MG63 (cell line): Measurements from ENCODE around the gene KIR2DL3. TPM values are rescaled to one million over a fixed set of nuclear protein-coding genes. Genes with fewer than 3 reads are reported as not detected.
"Not testable (repeated sequence)": the region's sequence is repeated elsewhere in the genome, so short reads cannot be mapped to it uniquely, and the experiment has no call there.

Source experiments
- DNase-seq: peaks from one replicate; pipeline ENCODE4 v3.0.0-alpha.2; 2020
- H3K27me3 ChIP-seq: fragments of 250-450 bp; sonication (Bioruptor Pico); 2 replicates; pipeline ENCODE4 v1.5.1; 2020; ENCODE audit warnings: mild to moderate bottlenecking, moderate library complexity
- H3K36me3 ChIP-seq: fragments of 250-450 bp; sonication (Bioruptor Pico); 2 replicates; pipeline ENCODE4 v1.5.1; 2020; ENCODE audit warnings: mild to moderate bottlenecking, moderate library complexity
- H3K4me3 ChIP-seq: fragments of 250-450 bp; sonication (Bioruptor Pico); 2 replicates; pipeline ENCODE4 v1.5.1; 2020; ENCODE audit warnings: mild to moderate bottlenecking, moderate library complexity
- H3K9me3 ChIP-seq: fragments of 250-450 bp; sonication (Bioruptor Pico); 2 replicates; pipeline ENCODE4 v1.5.1; 2020; ENCODE audit warnings: mild to moderate bottlenecking, moderate library complexity
- total RNA-seq: library from RNA; depleted of rRNA; stranded (reverse); fragments of >200 nt; shearing (Covaris generic); gene quantifications from 2 replicates; pipeline ENCODE4 v1.2.3, GENCODE V29; 2014; ENCODE audit warnings: low replicate concordance; rRNA removed

The KIR2DL3 gene
- total RNA-seq, 1 experiment from 2014 or later, result not detected

- H3K9me3 ChIP-seq, H3K4me3 ChIP-seq, H3K27me3 ChIP-seq, DNase-seq, H3K36me3 ChIP-seq: not testable (repeated sequence)
Observed at GRCh38 chr19:54772666-54773065, 34.4 kb downstream of the KIR2DL3 start.

- H3K27me3 ChIP-seq, H3K36me3 ChIP-seq, H3K9me3 ChIP-seq, DNase-seq, H3K4me3 ChIP-seq: not testable (repeated sequence)
Observed at GRCh38 chr19:54775095-54775815, 36.9 kb downstream of the KIR2DL3 start.

GRCh38 chr19:54775830-54776229, 37.5 kb downstream of the KIR2DL3 start:
- not testable (repeated sequence) for H3K9me3 ChIP-seq, H3K4me3 ChIP-seq, H3K36me3 ChIP-seq, H3K27me3 ChIP-seq, DNase-seq

- DNase-seq, H3K4me3 ChIP-seq, H3K9me3 ChIP-seq, H3K36me3 ChIP-seq, H3K27me3 ChIP-seq: not testable (repeated sequence)
Observed at GRCh38 chr19:54777851-54778250, 39.5 kb downstream of the KIR2DL3 start.

- not testable (repeated sequence) for H3K27me3 ChIP-seq, H3K4me3 ChIP-seq, H3K9me3 ChIP-seq, H3K36me3 ChIP-seq
- DNase-seq, result peak; percentile 86
Observed at GRCh38 chr19:54778896-54779295, 40.6 kb downstream of the KIR2DL3 start.

GRCh38 chr19:54782916-54783315, 44.6 kb downstream of the KIR2DL3 start:
- DNase-seq, H3K27me3 ChIP-seq, H3K36me3 ChIP-seq, H3K4me3 ChIP-seq, H3K9me3 ChIP-seq: not testable (repeated sequence)

- H3K9me3 ChIP-seq, DNase-seq, H3K27me3 ChIP-seq, H3K4me3 ChIP-seq, H3K36me3 ChIP-seq: not testable (repeated sequence)
Observed at GRCh38 chr19:54786091-54786723, 47.9 kb downstream of the KIR2DL3 start.

GRCh38 chr19:54788154-54788553, 49.8 kb downstream of the KIR2DL3 start:
- DNase-seq, H3K27me3 ChIP-seq, H3K36me3 ChIP-seq, H3K4me3 ChIP-seq, H3K9me3 ChIP-seq: not testable (repeated sequence)

- no peak for DNase-seq
- no peak overlapping the region for H3K4me3 ChIP-seq
Observed at GRCh38 chr19:54790711-54791110, 52.4 kb downstream of the KIR2DL3 start.

GRCh38 chr19:54791476-54791875, 53.2 kb downstream of the KIR2DL3 start:
- Histone ChIP-seq H3K9me3 (no peaks in the 10 kb centered on the region), H3K4me3 (no peak overlapping the region), H3K36me3 (no peaks in the 10 kb centered on the region), H3K27me3 (no peaks in the 10 kb centered on the region)
- DNase-seq, result no peak

More at GRCh38 chr19:54790711-54791110, 52.4 kb downstream of the KIR2DL3 start:
- H3K9me3 ChIP-seq, result no peaks in the 10 kb centered on the region
- no peaks in the 10 kb centered on the region for H3K27me3 ChIP-seq
- H3K36me3 ChIP-seq, result no peaks in the 10 kb centered on the region

GRCh38 chr19:54792814-54793213, 54.5 kb downstream of the KIR2DL3 start:
- H3K9me3 ChIP-seq, result no peaks in the 10 kb centered on the region
- H3K27me3 ChIP-seq, result no peaks in the 10 kb centered on the region
- no peaks in the 10 kb centered on the region for H3K36me3 ChIP-seq
- DNase-seq, result no peak
- peak overlapping the region; percentile 45 for H3K4me3 ChIP-seq

- no peaks in the 10 kb centered on the region for H3K36me3 ChIP-seq
- H3K27me3 ChIP-seq, result no peaks in the 10 kb centered on the region
- no peak overlapping the region for H3K4me3 ChIP-seq
- H3K9me3 ChIP-seq, result no peaks in the 10 kb centered on the region
- no peak for DNase-seq
Observed at GRCh38 chr19:54795758-54796157, 57.4 kb downstream of the KIR2DL3 start.

Other genes starting within 250 kb of the KIR2DL3 start
- not detected in 2 replicates for gene LAIR2, start 235.7 kb upstream of the KIR2DL3 start, total RNA-seq
- gene LILRA2, start 164.7 kb upstream of the KIR2DL3 start, total RNA-seq, result not detected in 2 replicates
- not detected in 2 replicates for gene LILRA1, start 144.9 kb upstream of the KIR2DL3 start, total RNA-seq
- not detected in 2 replicates for gene LILRB1, start 108.0 kb upstream of the KIR2DL3 start, total RNA-seq
- not detected in 2 replicates for gene LILRB4, start 75.5 kb upstream of the KIR2DL3 start, total RNA-seq
- not detected in 2 replicates for gene KIR3DL3, start 14.1 kb upstream of the KIR2DL3 start, total RNA-seq
- gene KIR2DL1, start 31.3 kb downstream of the KIR2DL3 start, total RNA-seq, result not detected in 2 replicates
- gene KIR2DL4, start 65.1 kb downstream of the KIR2DL3 start, total RNA-seq, result not detected in 2 replicates
- not detected in 2 replicates for gene KIR3DL1, start 78.0 kb downstream of the KIR2DL3 start, total RNA-seq
- not detected in 2 replicates for gene KIR2DS4, start 94.2 kb downstream of the KIR2DL3 start, total RNA-seq
- not detected in 2 replicates for gene KIR3DL2, start 111.9 kb downstream of the KIR2DL3 start, total RNA-seq
- 0.95 TPM in 1 of 2 replicates, not detected in the other for gene FCAR, start 135.7 kb downstream of the KIR2DL3 start, total RNA-seq
- not detected in 2 replicates for gene NCR1, start 167.6 kb downstream of the KIR2DL3 start, total RNA-seq
- gene NLRP7, start 209.0 kb downstream of the KIR2DL3 start, total RNA-seq, result not detected in 2 replicates
- gene NLRP2, start 227.9 kb downstream of the KIR2DL3 start, total RNA-seq, result not detected in 2 replicates